Fibroblast of lung (primary cell): ENCODE data around the gene PGGHG.

Source experiments
- CTCF ChIP-seq, 2 donors: IDR thresholded peaks in 1 of 2; conservative IDR thresholded peaks in 1 of 2; 1 replicate in 1 of 2; 2 replicates in 1 of 2; pipeline ENCODE4 v1.5.1; 2011 to 2012; ENCODE audit warnings: low read length in 2 of 2, control low read depth in 1 of 2, inconsistent platforms in 1 of 2, low read depth in 1 of 2, mild to moderate bottlenecking in 1 of 2
- EZH2 ChIP-seq: IDR thresholded peaks from 2 replicates; pipeline ENCODE4 v1.5.1; 2012; ENCODE audit warnings: low read length, control low read depth, mild to moderate bottlenecking; ENCODE audit errors: missing control alignments

DNA sequence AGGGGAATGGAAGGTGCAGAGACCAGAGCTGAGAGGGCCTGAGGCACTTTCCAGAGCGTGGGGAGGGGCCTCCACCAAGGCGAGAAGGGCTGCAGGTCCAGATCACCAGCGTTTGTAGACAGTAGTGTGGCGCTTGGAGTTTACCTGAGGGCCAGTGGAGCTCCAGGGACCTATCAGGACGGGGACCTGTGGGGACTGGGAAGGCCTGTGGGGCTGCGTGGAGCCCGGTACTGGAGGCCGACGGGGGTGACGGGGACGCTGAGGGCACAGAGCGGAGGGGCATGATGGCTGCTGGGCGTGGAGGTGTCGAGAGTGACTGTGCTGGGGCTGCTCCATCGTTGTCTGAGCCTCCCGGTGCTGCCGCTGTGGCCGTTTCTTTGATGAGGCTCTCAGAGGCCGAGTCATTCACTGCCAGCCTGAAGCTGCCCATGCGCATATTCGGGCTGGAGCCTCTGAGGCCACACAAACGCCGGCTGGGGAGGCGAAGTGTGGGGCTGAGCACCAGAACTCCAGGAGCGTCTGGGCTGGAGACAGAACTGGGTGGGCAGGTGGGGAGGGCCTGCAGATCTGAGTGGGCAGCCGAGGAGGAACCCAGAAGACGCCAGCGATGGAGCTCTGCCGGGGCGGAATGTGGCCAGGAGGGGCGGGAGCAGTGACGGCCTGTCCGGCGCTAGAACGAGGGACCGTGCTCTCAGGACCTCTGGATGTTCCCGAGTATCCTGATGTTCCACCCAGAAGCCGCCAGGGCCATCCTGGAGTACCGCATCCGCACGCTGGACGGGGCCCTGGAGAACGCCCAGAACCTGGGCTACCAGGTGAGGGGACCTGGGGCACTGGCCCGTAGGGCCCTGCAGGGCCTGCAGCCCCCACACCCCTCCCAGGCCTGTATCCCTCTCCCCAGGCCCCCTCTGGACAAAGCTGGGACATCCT lies 2.6 kb downstream of the PGGHG start:
- TF ChIP-seq CTCF (conservative IDR thresholded peaks at IDR 0.05 in 1 of 2, IDR thresholded peaks at IDR 0.05 in 1 of 2; ENCODE audit: low read depth in 1 of 2, low read length in 2 of 2) (no peak), EZH2 (no peak)
